ENCODE data around the gene SAP30L. TPM values are rescaled to one million over a fixed set of nuclear protein-coding genes. Genes with fewer than 3 reads are reported as not detected.

SAP30L gene
- total RNA-seq, 1 experiment from 2014 or later = 54.6 TPM

GRCh38 chr5:154401355-154401754, 44.4 kb upstream of the SAP30L start:
- Histone ChIP-seq H3K4me3 (ENCODE audit: low read depth in 2 of 2, low read length in 2 of 2) (no peak overlapping the region), H3K27ac (ENCODE audit: low read length) (no peak overlapping the region), H3K4me1 (ENCODE audit: control insufficient read depth, insufficient read depth, low read length) (no peaks in the 10 kb centered on the region), H3K36me3 (ENCODE audit: control insufficient read depth, insufficient read depth, low read length) (no peaks in the 10 kb centered on the region), H3K9me3 (ENCODE audit: control insufficient read depth, insufficient read depth, low read depth, low read length) (no peaks in the 10 kb centered on the region), H3K27me3 (ENCODE audit: control insufficient read depth, insufficient read depth, low read length) (no peaks in the 10 kb centered on the region)
- ChIA-PET POLR2A (no interaction called here), CTCF (no interaction called here)
- no peak for DNase-seq (ENCODE audit: low read depth, low spot score)
- in situ Hi-C loops (cut with HindIII; ENCODE audit: low pct_unique_long_range_greater_than_20kb, low sequenced_read_pairs) = no loop called here
- ATAC-seq = no peak
- TF ChIP-seq REST (IDR thresholded peaks at IDR 0.05; ENCODE audit: insufficient read depth in 1 of 2, low read depth in 2 of 2, low read length in 1 of 2) = no peak
- no peak for TF ChIP-seq TCF7L2 (IDR thresholded peaks at IDR 0.05; ENCODE audit: low read depth, low read length)
- TF ChIP-seq CTCF (IDR thresholded peaks at IDR 0.05) = no peak
- intact Hi-C loops (cut with micrococcal nuclease; ENCODE audit: unreplicated experiment) = loop anchor here (5.0 to 10.0 kb wide), 2 partner anchors 204 to 427 kb away; no protein-coding TSS in a partner anchor
- BruUV-seq (replicated peaks) = no TSS peak

GRCh38 chr5:154401931-154402330, 43.9 kb upstream of the SAP30L start:
- intact Hi-C loops (cut with micrococcal nuclease; ENCODE audit: unreplicated experiment) = loop anchor here (5.0 to 10.0 kb wide), 2 partner anchors 205 to 427 kb away; no protein-coding TSS in a partner anchor

More at GRCh38 chr5:154401931-154402330, 43.9 kb upstream of the SAP30L start:
- Histone ChIP-seq H3K27me3 (ENCODE audit: control insufficient read depth, insufficient read depth, low read length) (no peaks in the 10 kb centered on the region), H3K4me3 (ENCODE audit: low read depth in 2 of 2, low read length in 2 of 2) (no peak overlapping the region), H3K27ac (ENCODE audit: low read length) (no peak overlapping the region), H3K9me3 (ENCODE audit: control insufficient read depth, insufficient read depth, low read depth, low read length) (no peaks in the 10 kb centered on the region), H3K36me3 (ENCODE audit: control insufficient read depth, insufficient read depth, low read length) (no peaks in the 10 kb centered on the region), H3K4me1 (ENCODE audit: control insufficient read depth, insufficient read depth, low read length) (no peaks in the 10 kb centered on the region)
- BruUV-seq (replicated peaks) = no TSS peak
- ATAC-seq = no peak
- in situ Hi-C loops (cut with HindIII; ENCODE audit: low pct_unique_long_range_greater_than_20kb, low sequenced_read_pairs) = no loop called here
- TF ChIP-seq REST (IDR thresholded peaks at IDR 0.05; ENCODE audit: insufficient read depth in 1 of 2, low read depth in 2 of 2, low read length in 1 of 2) = no peak
- no peak for TF ChIP-seq CTCF (IDR thresholded peaks at IDR 0.05)
- TF ChIP-seq TCF7L2 (IDR thresholded peaks at IDR 0.05; ENCODE audit: low read depth, low read length) = no peak
- no peak for TF ChIP-seq SIN3A (IDR thresholded peaks at IDR 0.05; ENCODE audit: borderline replicate concordance, insufficient read depth, low read depth, low read length)
- no peak for TF ChIP-seq POLR2AphosphoS5 (IDR thresholded peaks at IDR 0.05; ENCODE audit: low read depth, low read length)
- no peak for DNase-seq (ENCODE audit: low read depth, low spot score)
- ChIA-PET POLR2A (no interaction called here), CTCF (no interaction called here)
